GM12801 (cell line): ENCODE measurements around the gene HMG20A.

ENCODE experiments used
- CTCF ChIP-seq: IDR thresholded peaks from one replicate; pipeline ENCODE4 v1.5.1; 2011; ENCODE audit warnings: control low read depth; ENCODE audit not compliant: insufficient read length; ENCODE audit errors: extremely low read depth

HMG20A gene

GRCh38 chr15:77425104-77425503 is 4.4 kb downstream of the HMG20A start:
- TF ChIP-seq CTCF = no peak

GRCh38 chr15:77426377-77426776 is 5.7 kb downstream of the HMG20A start:
- TF ChIP-seq CTCF = no peak

- TF ChIP-seq CTCF = no peak
Measured at GRCh38 chr15:77426871-77427270, 6.2 kb downstream of the HMG20A start.

DNA sequence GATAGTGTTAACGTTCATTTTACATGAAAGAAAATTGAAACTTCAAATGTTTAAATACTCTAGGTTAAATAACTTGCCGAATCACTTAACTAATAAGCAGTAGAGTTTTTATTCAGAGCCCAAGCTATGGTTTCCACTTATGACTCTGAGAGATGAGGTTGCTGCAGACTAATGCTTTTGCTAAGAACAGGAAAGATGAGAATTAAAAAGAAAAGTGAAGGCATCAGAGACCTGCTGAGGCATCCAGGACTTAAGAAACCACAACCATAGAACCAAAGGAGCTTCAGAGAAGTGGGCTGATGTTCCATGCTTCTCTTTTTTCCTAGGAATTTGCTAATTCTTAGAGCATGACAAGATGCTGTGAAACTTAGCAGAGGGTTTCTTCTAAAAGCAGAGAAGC is 9.5 kb downstream of the HMG20A start:
- TF ChIP-seq CTCF = no peak

DNA sequence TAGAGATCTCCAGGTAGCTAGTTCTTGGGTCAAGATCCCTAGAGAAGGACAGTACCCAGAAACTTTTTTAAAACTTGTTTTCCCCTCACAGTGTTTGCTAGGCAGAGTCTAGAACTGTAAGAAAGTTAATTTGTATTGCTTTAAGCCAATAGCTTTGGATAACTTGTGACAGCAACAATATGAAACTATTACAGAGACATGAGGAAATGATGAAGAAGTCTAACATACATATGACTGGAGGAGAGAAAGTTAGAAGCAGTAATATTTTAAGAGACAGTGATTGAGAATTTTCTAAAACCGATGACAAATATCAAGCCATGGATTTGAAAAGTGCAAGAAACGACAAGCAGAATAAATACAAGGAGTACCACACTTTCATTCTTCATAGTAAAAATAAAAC is 10.0 kb downstream of the HMG20A start:
- TF ChIP-seq CTCF = no peak

DNA sequence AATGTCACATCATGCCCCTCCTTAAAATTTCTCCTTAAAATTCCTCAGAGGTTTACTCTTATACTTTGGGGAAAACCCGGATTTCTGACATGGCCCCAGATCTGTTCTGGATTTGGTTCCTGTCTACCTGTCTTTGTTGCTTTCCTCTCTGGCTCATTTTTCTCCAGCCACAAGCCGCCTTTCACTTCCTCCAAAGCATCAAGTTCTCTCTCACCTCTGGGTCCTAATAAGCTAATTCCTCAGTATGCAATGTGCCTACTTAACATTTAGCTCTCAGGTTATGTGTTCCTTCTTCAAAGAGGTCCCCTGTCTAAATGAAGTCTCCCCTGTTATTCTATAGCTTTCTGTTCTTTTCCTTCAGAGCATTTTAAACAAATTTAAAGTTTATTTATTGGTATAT is 16.1 kb downstream of the HMG20A start:
- no peak for TF ChIP-seq CTCF

- no peak for TF ChIP-seq CTCF
Measured at GRCh38 chr15:77437264-77437663, 16.6 kb downstream of the HMG20A start.
